D721Med (cell line): ENCODE measurements around the gene GMDS.

Source experiments
- DNase-seq: peaks from one replicate; pipeline ENCODE4 v3.0.0; 2011; ENCODE audit warnings: low spot score; ENCODE audit not compliant: insufficient read length
- FAIRE-seq: peaks from 2 replicates; lab custom pipeline; 2011; peaks lifted over from hg19 to GRCh38; lab: Jason Lieb, UNC
- TF ChIP-seq, protein P1 (sequence below): IDR thresholded peaks from 2 replicates; pipeline ENCODE4 v1.5.1; 2012; ENCODE audit warnings: mild to moderate bottlenecking, control low read depth; ENCODE audit not compliant: insufficient read depth; ENCODE audit errors: missing control alignments

Gene GMDS

DNA sequence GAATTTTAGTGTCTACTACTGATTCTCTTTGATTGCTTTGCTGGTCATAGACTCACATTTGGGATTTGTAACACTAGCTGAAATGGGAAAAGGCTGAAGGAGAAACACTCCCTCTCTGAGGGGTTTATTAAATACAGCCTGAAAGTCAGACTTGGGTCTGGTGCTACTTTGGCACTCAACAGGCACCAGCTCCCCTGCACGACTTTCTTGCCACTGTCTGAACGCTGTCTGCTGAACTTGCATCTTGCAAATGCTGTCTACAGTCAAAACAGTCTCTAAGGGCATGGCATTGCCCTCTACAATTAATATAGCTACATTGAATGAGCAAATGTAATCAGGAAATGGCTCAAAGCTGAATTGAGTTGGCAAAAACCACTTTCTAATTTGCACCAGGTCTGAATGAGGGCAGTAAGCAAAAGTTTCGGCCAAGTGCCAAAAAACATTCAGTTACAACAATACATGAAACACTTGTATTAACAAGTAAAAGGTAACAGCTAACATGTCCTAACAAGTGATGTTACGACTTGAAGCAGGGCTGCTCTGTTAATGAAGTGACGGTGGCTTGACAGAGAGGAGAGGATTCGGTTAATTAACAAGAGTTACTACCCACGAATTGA, 516.2 kb downstream of the GMDS start:
- TF ChIP-seq, protein P1, sequence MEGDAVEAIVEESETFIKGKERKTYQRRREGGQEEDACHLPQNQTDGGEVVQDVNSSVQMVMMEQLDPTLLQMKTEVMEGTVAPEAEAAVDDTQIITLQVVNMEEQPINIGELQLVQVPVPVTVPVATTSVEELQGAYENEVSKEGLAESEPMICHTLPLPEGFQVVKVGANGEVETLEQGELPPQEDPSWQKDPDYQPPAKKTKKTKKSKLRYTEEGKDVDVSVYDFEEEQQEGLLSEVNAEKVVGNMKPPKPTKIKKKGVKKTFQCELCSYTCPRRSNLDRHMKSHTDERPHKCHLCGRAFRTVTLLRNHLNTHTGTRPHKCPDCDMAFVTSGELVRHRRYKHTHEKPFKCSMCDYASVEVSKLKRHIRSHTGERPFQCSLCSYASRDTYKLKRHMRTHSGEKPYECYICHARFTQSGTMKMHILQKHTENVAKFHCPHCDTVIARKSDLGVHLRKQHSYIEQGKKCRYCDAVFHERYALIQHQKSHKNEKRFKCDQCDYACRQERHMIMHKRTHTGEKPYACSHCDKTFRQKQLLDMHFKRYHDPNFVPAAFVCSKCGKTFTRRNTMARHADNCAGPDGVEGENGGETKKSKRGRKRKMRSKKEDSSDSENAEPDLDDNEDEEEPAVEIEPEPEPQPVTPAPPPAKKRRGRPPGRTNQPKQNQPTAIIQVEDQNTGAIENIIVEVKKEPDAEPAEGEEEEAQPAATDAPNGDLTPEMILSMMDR: no peak
- DNase-seq: no peak
- no peak for FAIRE-seq

GRCh38 chr6:1726341-1726768, 519.0 kb downstream of the GMDS start:
- TF ChIP-seq, protein P1: no peak
- DNase-seq (no peak), FAIRE-seq (no peak)

DNA sequence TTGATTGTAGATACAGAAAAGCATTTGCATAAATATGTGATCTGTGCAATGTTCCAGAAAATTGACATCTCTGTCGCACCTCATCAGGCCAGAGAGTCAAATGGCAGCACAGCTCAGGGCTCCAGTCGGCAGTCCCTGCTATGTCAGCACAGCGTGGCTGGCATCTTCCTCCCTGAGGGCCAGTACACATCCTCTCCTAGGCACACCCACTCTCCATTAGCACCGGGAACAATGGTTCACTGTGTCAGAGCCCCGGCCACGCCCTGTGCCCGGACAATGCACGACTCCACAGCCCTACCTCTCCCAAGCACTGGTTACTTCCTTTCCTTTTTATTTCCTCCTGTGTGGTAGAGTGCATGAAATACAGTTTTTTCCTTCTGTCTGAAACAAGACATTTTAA, 520.8 kb downstream of the GMDS start:
- FAIRE-seq (no peak), DNase-seq (no peak)
- TF ChIP-seq, protein P1: no peak

GRCh38 chr6:1724124-1724523, 521.3 kb downstream of the GMDS start:
- FAIRE-seq (no peak), DNase-seq (no peak)
- TF ChIP-seq, protein P1: no peak

DNA sequence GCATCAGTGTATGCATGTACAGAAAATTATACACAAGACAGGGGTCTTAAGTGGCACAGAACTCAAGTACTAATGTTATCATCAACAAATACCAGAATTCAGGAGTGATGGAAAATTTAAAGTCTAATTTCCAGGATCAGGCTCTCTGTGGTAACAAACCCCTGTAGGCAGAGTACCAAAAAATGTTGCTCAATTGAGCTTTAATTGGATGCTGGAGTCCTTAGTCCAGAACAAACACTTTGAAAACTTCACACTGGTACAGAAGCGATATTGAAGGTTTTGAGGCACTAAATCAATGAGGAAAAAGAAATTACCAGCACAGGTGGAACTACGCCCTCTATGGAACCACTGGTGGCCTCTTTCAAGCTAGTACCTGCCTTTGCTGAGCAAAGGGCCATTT, 522.6 kb downstream of the GMDS start:
- FAIRE-seq (no peak), DNase-seq (no peak)
- TF ChIP-seq, protein P1: no peak

DNA sequence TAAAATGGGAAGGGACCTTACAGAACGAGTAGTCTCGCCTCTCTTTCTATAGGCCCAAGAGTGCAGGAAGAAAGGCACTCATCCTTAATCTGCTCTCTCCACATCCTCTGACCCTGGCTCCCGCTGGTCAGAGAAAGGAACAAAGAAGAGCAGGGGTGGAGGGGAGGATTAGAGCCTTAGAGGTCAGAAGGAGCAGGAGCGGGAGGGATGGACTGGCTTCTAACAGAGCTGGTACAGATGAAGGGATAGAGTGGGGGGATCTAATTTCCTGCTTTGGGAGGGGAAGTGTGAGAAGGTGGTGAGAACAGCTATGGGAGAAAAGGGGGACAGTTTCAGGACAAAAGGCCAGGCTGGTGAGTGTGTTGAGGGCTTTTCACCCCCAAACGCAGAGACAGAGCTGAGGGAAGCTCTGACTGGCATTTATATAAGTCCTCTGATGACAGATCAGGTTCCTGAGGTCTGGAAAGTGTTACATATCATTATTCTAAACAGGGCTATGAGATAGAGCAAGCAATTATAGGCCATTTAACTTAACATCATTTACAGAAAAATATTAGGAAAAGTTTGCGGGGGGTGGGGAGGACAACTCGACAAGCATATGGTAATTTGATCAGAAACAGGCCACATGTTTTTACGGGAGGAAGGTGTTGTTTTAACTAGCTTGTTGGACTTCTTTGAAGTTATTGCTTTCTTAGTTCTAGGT, 524.6 kb downstream of the GMDS start:
- TF ChIP-seq, protein P1: no peak
- FAIRE-seq: no peak
- no peak for DNase-seq

DNA sequence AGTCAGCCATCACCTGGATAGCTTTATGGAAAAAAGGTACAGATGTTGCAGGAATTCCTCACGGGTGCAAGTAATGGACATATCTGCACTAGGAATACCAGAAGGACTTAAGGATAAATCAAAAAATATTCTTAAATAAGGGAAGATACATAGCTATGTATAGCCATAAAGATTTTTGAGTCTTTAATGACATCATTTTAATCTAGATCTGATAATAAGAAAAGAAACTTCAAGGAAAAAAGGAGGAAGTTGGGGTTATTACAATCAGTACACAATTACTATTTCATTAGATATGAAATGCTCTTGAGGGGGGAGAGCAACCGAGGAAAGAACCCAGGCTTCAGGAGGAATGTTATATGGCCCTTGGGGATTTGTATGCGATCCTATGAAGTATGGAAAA, 525.5 kb downstream of the GMDS start:
- TF ChIP-seq, protein P1: no peak
- DNase-seq: no peak
- FAIRE-seq: no peak
